Activated CD4-positive, alpha-beta T cell treated with anti-CD3 and anti-CD28 coated beads for 36 hours (primary cell): ENCODE data around the gene RASEF. TPM values are rescaled to one million over a fixed set of nuclear protein-coding genes. Genes with fewer than 3 reads are reported as not detected.

Experiments
- ATAC-seq: fragments of 200-7000 bp; cut with Tn5 transposase; one replicate; pipeline ENCODE4 v1.10.0; 2021; ENCODE audit warnings: mild to moderate bottlenecking, moderate library complexity
- CTCF ChIA-PET: fragments of 350-600 bp; sonication (Branson Sonifier 250); formaldehyde crosslinking; loops from one replicate; lab custom pipeline; 2021; ENCODE audit warnings: antibody characterized with exemption; lab: Charles Lee
- POLR2A ChIA-PET: fragments of 350-600 bp; sonication (Branson Sonifier 250); formaldehyde crosslinking; loops from one replicate; lab custom pipeline; 2021; ENCODE audit warnings: antibody characterized with exemption, inconsistent platforms; lab: Charles Lee
- DNase-seq: peaks from one replicate; pipeline ENCODE4 v3.0.0-alpha.2; 2020
- H3K27ac Mint-ChIP-seq: one replicate; pipeline ENCODE4 v1.8.0; 2021; ENCODE audit warnings: mixed read lengths
- H3K27me3 Mint-ChIP-seq: one replicate; pipeline ENCODE4 v1.8.0; 2021; ENCODE audit warnings: mixed read lengths
- H3K36me3 Mint-ChIP-seq: one replicate; pipeline ENCODE4 v1.8.0; 2021; ENCODE audit warnings: low read depth, mixed read lengths
- H3K4me1 Mint-ChIP-seq: one replicate; pipeline ENCODE4 v1.8.0; 2021; ENCODE audit warnings: mixed read lengths
- H3K4me3 Mint-ChIP-seq: one replicate; pipeline ENCODE4 v1.8.0; 2021; ENCODE audit warnings: mild to moderate bottlenecking, moderate library complexity, mixed read lengths
- H3K9me3 Mint-ChIP-seq: one replicate; pipeline ENCODE4 v1.8.0; 2021; ENCODE audit warnings: low read depth, mixed read lengths
- intact Hi-C, 2 experiments: fragments of 100-400 bp; cut with DNase I in 1 of 2; cut with micrococcal nuclease in 1 of 2; formaldehyde crosslinking; loops; one replicate each; pipeline versions ENCODE4 v1.14.2 to v1.15.1; 2022 to 2024; cut with DNase I, micrococcal nuclease
- total RNA-seq, 2 experiments: library from RNA; stranded (reverse); gene quantifications; one replicate each; pipeline ENCODE4 v1.2.3, GENCODE V29; 2021

Gene RASEF
- total RNA-seq, 2 experiments from 2014 or later, result not detected

GRCh38 chr9:83071626-83072025, 8.7 kb upstream of the RASEF start:
- ATAC-seq (no peak), DNase-seq (no peak)
- H3K4me3 Mint-ChIP-seq, result no peak overlapping the region
- no peaks in the 10 kb centered on the region for H3K4me1 Mint-ChIP-seq
- H3K9me3 Mint-ChIP-seq, result no peaks in the 10 kb centered on the region
- peaks cover 3% of the 10 kb centered on the region for H3K27me3 Mint-ChIP-seq
- POLR2A ChIA-PET, result no interaction called here
- no peaks in the 10 kb centered on the region for H3K36me3 Mint-ChIP-seq
- intact Hi-C loops, result no loop called here
- H3K27ac Mint-ChIP-seq, result no peak overlapping the region
- CTCF ChIA-PET, result no interaction called here

- intact Hi-C loops, result no loop called here
- peaks cover 5% of the 10 kb centered on the region for H3K27me3 Mint-ChIP-seq
- POLR2A ChIA-PET, result no interaction called here
Observed at GRCh38 chr9:83070261-83070660, 7.3 kb upstream of the RASEF start.

GRCh38 chr9:83069651-83070050, 6.7 kb upstream of the RASEF start:
- ChIA-PET POLR2A (no interaction called here), CTCF (no interaction called here)
- no peaks in the 10 kb centered on the region for H3K9me3 Mint-ChIP-seq
- H3K36me3 Mint-ChIP-seq, result no peaks in the 10 kb centered on the region
- no peaks in the 10 kb centered on the region for H3K4me1 Mint-ChIP-seq
- H3K27me3 Mint-ChIP-seq, result peaks cover 8% of the 10 kb centered on the region
- no peak overlapping the region for H3K4me3 Mint-ChIP-seq
- intact Hi-C loops, result no loop called here
- ATAC-seq (no peak), DNase-seq (no peak)
- no peak overlapping the region for H3K27ac Mint-ChIP-seq

More at GRCh38 chr9:83070261-83070660, 7.3 kb upstream of the RASEF start:
- no peak overlapping the region for H3K27ac Mint-ChIP-seq
- no peaks in the 10 kb centered on the region for H3K36me3 Mint-ChIP-seq
- H3K4me3 Mint-ChIP-seq, result no peak overlapping the region
- no peaks in the 10 kb centered on the region for H3K9me3 Mint-ChIP-seq
- ATAC-seq, result no peak
- CTCF ChIA-PET, result no interaction called here
- no peak for DNase-seq
- no peaks in the 10 kb centered on the region for H3K4me1 Mint-ChIP-seq

GRCh38 chr9:83068414-83068813, 5.5 kb upstream of the RASEF start:
- Mint-ChIP-seq H3K27ac (no peak overlapping the region), H3K27me3 (peaks cover 17% of the 10 kb centered on the region), H3K9me3 (no peaks in the 10 kb centered on the region), H3K4me3 (no peak overlapping the region), H3K4me1 (no peaks in the 10 kb centered on the region), H3K36me3 (no peaks in the 10 kb centered on the region)
- CTCF ChIA-PET, result interaction anchor here (0.5 kb wide), 1 partner anchor 23 kb away, joined by 3 read pairs; no protein-coding TSS in a partner anchor
- DNase-seq (no peak), ATAC-seq (no peak)
- intact Hi-C loops, result no loop called here
- POLR2A ChIA-PET, result no interaction called here

- DNase-seq (no peak), ATAC-seq (no peak)
- H3K27me3 Mint-ChIP-seq, result peaks cover 20% of the 10 kb centered on the region
- no peak overlapping the region for H3K27ac Mint-ChIP-seq
- no peaks in the 10 kb centered on the region for H3K4me1 Mint-ChIP-seq
- H3K36me3 Mint-ChIP-seq, result no peaks in the 10 kb centered on the region
- no peaks in the 10 kb centered on the region for H3K9me3 Mint-ChIP-seq
- intact Hi-C loops, result no loop called here
- H3K4me3 Mint-ChIP-seq, result no peak overlapping the region
- ChIA-PET CTCF (no interaction called here), POLR2A (no interaction called here)
Observed at GRCh38 chr9:83067579-83067978, 4.6 kb upstream of the RASEF start.

- Mint-ChIP-seq H3K4me3 (no peak overlapping the region), H3K36me3 (peaks cover 2% of the 10 kb centered on the region), H3K27ac (no peak overlapping the region), H3K9me3 (no peaks in the 10 kb centered on the region), H3K4me1 (no peaks in the 10 kb centered on the region), H3K27me3 (peaks cover 21% of the 10 kb centered on the region)
- CTCF ChIA-PET, result no interaction called here
- intact Hi-C loops, result no loop called here
- ATAC-seq, result no peak
- POLR2A ChIA-PET, result no interaction called here
- DNase-seq, result no peak
Observed at GRCh38 chr9:83066771-83067170, 3.8 kb upstream of the RASEF start.

GRCh38 chr9:83065233-83065632, 2.3 kb upstream of the RASEF start:
- DNase-seq (no peak), ATAC-seq (no peak)
- H3K27ac Mint-ChIP-seq, result no peak overlapping the region
- intact Hi-C loops, result no loop called here
- H3K27me3 Mint-ChIP-seq, result peaks cover 36% of the 10 kb centered on the region
- H3K4me1 Mint-ChIP-seq, result no peaks in the 10 kb centered on the region
- ChIA-PET POLR2A (no interaction called here), CTCF (no interaction called here)
- H3K4me3 Mint-ChIP-seq, result no peak overlapping the region
- H3K36me3 Mint-ChIP-seq, result peaks cover 2% of the 10 kb centered on the region
- no peaks in the 10 kb centered on the region for H3K9me3 Mint-ChIP-seq

GRCh38 chr9:83061990-83062650, 822 bp downstream of the RASEF start:
- intact Hi-C loops, result no loop called here
- ChIA-PET CTCF (no interaction called here), POLR2A (interaction anchor here (0.6 kb wide), 1 partner anchor 109 kb away, joined by 4 read pairs; no protein-coding TSS in a partner anchor)
- H3K27ac Mint-ChIP-seq, result no peak overlapping the region
- peaks cover 40% of the 10 kb centered on the region for H3K27me3 Mint-ChIP-seq
- H3K9me3 Mint-ChIP-seq, result no peaks in the 10 kb centered on the region
- DNase-seq, result no peak
- no peak for ATAC-seq
- H3K4me3 Mint-ChIP-seq, result no peak overlapping the region
- H3K4me1 Mint-ChIP-seq, result no peaks in the 10 kb centered on the region
- H3K36me3 Mint-ChIP-seq, result peaks cover 2% of the 10 kb centered on the region

GRCh38 chr9:83061036-83061435, 1.9 kb downstream of the RASEF start:
- intact Hi-C loops, result no loop called here
- H3K27ac Mint-ChIP-seq, result no peak overlapping the region

GRCh38 chr9:83060556-83060955, 2.4 kb downstream of the RASEF start:
- H3K4me1 Mint-ChIP-seq, result no peaks in the 10 kb centered on the region
- DNase-seq (no peak), ATAC-seq (no peak)
- CTCF ChIA-PET, result no interaction called here
- peaks cover 40% of the 10 kb centered on the region for H3K27me3 Mint-ChIP-seq
- no peak overlapping the region for H3K4me3 Mint-ChIP-seq
- POLR2A ChIA-PET, result no interaction called here
- H3K36me3 Mint-ChIP-seq, result peaks cover 2% of the 10 kb centered on the region
- peaks cover 3% of the 10 kb centered on the region for H3K9me3 Mint-ChIP-seq
- intact Hi-C loops, result no loop called here
- no peak overlapping the region for H3K27ac Mint-ChIP-seq

More at GRCh38 chr9:83061036-83061435, 1.9 kb downstream of the RASEF start:
- no peak overlapping the region for H3K4me3 Mint-ChIP-seq
- ChIA-PET POLR2A (no interaction called here), CTCF (no interaction called here)
- ATAC-seq (no peak), DNase-seq (no peak)
- H3K9me3 Mint-ChIP-seq, result no peaks in the 10 kb centered on the region
- H3K27me3 Mint-ChIP-seq, result peaks cover 40% of the 10 kb centered on the region
- H3K4me1 Mint-ChIP-seq, result no peaks in the 10 kb centered on the region
- H3K36me3 Mint-ChIP-seq, result peaks cover 2% of the 10 kb centered on the region

GRCh38 chr9:83059417-83059816, 3.5 kb downstream of the RASEF start:
- peaks cover 35% of the 10 kb centered on the region for H3K27me3 Mint-ChIP-seq
- H3K9me3 Mint-ChIP-seq, result peaks cover 5% of the 10 kb centered on the region
- ATAC-seq, result no peak
- no peaks in the 10 kb centered on the region for H3K4me1 Mint-ChIP-seq
- DNase-seq, result no peak
- no peak overlapping the region for H3K4me3 Mint-ChIP-seq
- intact Hi-C loops, result no loop called here
- peaks cover 2% of the 10 kb centered on the region for H3K36me3 Mint-ChIP-seq
- H3K27ac Mint-ChIP-seq, result no peak overlapping the region
- POLR2A ChIA-PET, result no interaction called here
- CTCF ChIA-PET, result no interaction called here

GRCh38 chr9:83056911-83057310, 6.0 kb downstream of the RASEF start:
- no peak overlapping the region for H3K4me3 Mint-ChIP-seq
- intact Hi-C loops, result no loop called here

More at GRCh38 chr9:83056911-83057310, 6.0 kb downstream of the RASEF start:
- Mint-ChIP-seq H3K9me3 (peaks cover 5% of the 10 kb centered on the region), H3K27me3 (peaks cover 22% of the 10 kb centered on the region), H3K4me1 (no peaks in the 10 kb centered on the region), H3K27ac (no peak overlapping the region), H3K36me3 (no peaks in the 10 kb centered on the region)
- ChIA-PET POLR2A (no interaction called here), CTCF (interaction anchor here (0.7 kb wide), 1 partner anchor 10 kb away, joined by 3 read pairs; no protein-coding TSS in a partner anchor)
- ATAC-seq, result no peak
- DNase-seq, result no peak
